Stimulated activated effector memory CD8-positive, alpha-beta T cell treated with anti-CD3 and anti-CD28 coated beads, Interleukin-12 subunit alpha, Interleukin-12 subunit beta, amount 100 ng/mL, for 72 hours (primary cell): ENCODE measurements around the gene SHE.
"Not testable (repeated sequence)": the region's sequence is repeated elsewhere in the genome, so short reads cannot be mapped to it uniquely, and the experiment has no call there.

Source experiments
- ATAC-seq: fragments of 150-1000 bp; cut with Tn5 transposase; 2 replicates; pipeline ENCODE4 v1.10.0; 2021
- DNase-seq, 2 donors: peaks; one replicate each; pipeline ENCODE4 v3.0.0; 2021 to 2022; ENCODE audit warnings: low spot score in 2 of 2
- H3K27ac Mint-ChIP-seq: one replicate; pipeline ENCODE4 v1.8.0; 2022; ENCODE audit warnings: mild to moderate bottlenecking, mixed read lengths
- H3K36me3 Mint-ChIP-seq: one replicate; pipeline ENCODE4 v1.8.0; 2022; ENCODE audit warnings: mild to moderate bottlenecking, mixed read lengths
- H3K4me1 Mint-ChIP-seq: one replicate; pipeline ENCODE4 v1.8.0; 2022; ENCODE audit warnings: mixed read lengths
- H3K4me3 Mint-ChIP-seq: one replicate; pipeline ENCODE4 v1.8.0; 2022; ENCODE audit warnings: mild to moderate bottlenecking, mixed read lengths
- H3K9me3 Mint-ChIP-seq: one replicate; pipeline ENCODE4 v1.8.0; 2022; ENCODE audit warnings: mixed read lengths

The SHE gene

GRCh38 chr1:154502066-154502743 is at the start of gene SHE, which contains the start of gene TDRD10:
Gene SHE (minus strand): TSS chr1:154502412. CDS start chr1:154502026, 386 bp downstream.
Gene TDRD10 (plus strand): TSS chr1:154502219. CDS start chr1:154506904, 4,685 bp downstream.
- no peak within 1 kb of the TSS for H3K27ac Mint-ChIP-seq
- DNase-seq (no peak), ATAC-seq (peak; percentile 27)
- H3K36me3 Mint-ChIP-seq, result no peaks in the 10 kb centered on the region
- no peaks in the 10 kb centered on the region for H3K9me3 Mint-ChIP-seq
- peak within 1 kb of the TSS; percentile 32 for H3K4me3 Mint-ChIP-seq
- H3K4me1 Mint-ChIP-seq, result peaks cover 25% of the 10 kb centered on the region

DNA sequence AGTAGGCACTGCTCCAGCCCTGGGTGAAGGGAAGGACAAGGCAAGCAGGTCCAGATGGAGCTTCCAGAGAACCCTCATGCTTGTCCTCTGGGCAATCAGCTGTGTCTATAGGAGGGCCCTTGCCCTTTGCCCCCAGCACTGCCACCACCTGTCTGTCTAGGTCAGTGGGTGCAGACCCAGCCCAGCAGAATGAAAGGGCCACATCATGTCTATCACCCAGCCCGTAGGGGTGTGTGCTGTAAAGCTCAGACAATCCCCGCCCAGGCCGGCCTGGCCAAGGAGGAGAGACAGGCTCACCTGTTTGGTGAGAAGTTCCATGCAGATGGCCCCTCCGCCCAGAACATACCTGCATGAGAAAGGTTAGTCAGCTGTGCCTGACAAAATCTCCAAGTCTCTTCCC is 49.3 kb upstream of the SHE start:
- peaks cover 59% of the 10 kb centered on the region for H3K4me1 Mint-ChIP-seq
- no peak overlapping the region for H3K4me3 Mint-ChIP-seq
- H3K36me3 Mint-ChIP-seq, result peaks cover 81% of the 10 kb centered on the region
- no peaks in the 10 kb centered on the region for H3K9me3 Mint-ChIP-seq
- DNase-seq, result no peak
- peak overlapping the region; percentile 76 for H3K27ac Mint-ChIP-seq
- ATAC-seq, result no peak

GRCh38 chr1:154550657-154551056 is 48.4 kb upstream of the SHE start:
- H3K4me1 Mint-ChIP-seq, result peaks cover 54% of the 10 kb centered on the region
- DNase-seq, result no peak
- no peak for ATAC-seq
- peaks cover 73% of the 10 kb centered on the region for H3K36me3 Mint-ChIP-seq
- H3K4me3 Mint-ChIP-seq, result no peak overlapping the region
- H3K9me3 Mint-ChIP-seq, result no peaks in the 10 kb centered on the region
- peak overlapping the region; percentile 46 for H3K27ac Mint-ChIP-seq

DNA sequence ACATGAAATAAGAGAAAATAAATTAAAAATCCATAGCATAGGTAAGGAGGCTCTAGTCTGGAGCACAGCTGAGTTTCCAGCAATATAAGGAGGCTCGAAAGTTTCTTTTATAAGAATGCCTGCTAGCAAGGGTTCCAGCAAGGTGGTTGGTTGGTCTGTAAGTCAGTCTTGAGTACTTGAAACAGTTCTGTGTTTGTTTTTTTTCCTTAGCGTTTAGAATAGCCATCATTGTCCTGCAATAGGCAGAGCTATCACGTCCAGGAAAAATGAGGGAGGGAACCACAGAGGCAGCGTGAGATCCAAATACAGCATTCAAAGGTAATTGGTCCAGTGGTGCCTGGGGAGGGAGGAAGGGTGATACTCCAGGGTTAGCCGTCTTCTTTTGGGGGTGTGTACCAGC is 47.9 kb upstream of the SHE start:
- Mint-ChIP-seq H3K9me3 (no peaks in the 10 kb centered on the region), H3K36me3 (peaks cover 67% of the 10 kb centered on the region), H3K4me1 (peaks cover 48% of the 10 kb centered on the region), H3K4me3 (no peak overlapping the region), H3K27ac (peak overlapping the region; percentile 46)
- ATAC-seq (no peak), DNase-seq (no peak)

GRCh38 chr1:154549202-154549770 is 47.1 kb upstream of the SHE start:
- Mint-ChIP-seq H3K4me1 (peaks cover 46% of the 10 kb centered on the region), H3K27ac (peak overlapping the region; percentile 39), H3K36me3 (peaks cover 59% of the 10 kb centered on the region), H3K4me3 (no peak overlapping the region), H3K9me3 (no peaks in the 10 kb centered on the region)
- ATAC-seq (no peak), DNase-seq (no peak)

DNA sequence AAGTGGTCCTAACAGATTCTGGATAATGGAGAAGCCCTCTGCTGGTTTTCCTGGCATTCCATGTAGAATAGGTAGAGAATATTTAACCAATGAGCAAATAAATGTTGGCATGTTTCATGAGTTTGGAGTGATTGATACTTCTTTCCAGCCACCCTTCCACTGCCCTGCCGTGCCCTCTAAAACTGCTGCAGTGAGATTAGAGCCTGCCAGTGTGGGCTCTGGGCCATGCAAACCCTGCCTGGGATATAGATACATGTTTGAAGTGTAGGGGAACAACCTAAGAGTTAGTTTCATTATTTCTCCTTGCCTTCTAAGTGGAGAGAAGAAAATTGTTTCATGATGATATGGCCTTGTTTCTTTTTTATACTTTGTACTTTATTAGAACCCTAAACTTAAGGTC is 45.8 kb upstream of the SHE start:
- Mint-ChIP-seq H3K27ac (peak overlapping the region; percentile 39), H3K4me1 (peaks cover 39% of the 10 kb centered on the region), H3K36me3 (peaks cover 47% of the 10 kb centered on the region), H3K9me3 (no peaks in the 10 kb centered on the region), H3K4me3 (no peak overlapping the region)
- DNase-seq, result no peak
- no peak for ATAC-seq

- Mint-ChIP-seq H3K4me3 (no peak overlapping the region), H3K27ac (peak overlapping the region; percentile 39)
Measured at GRCh38 chr1:154547105-154547732, 45.0 kb upstream of the SHE start.

DNA sequence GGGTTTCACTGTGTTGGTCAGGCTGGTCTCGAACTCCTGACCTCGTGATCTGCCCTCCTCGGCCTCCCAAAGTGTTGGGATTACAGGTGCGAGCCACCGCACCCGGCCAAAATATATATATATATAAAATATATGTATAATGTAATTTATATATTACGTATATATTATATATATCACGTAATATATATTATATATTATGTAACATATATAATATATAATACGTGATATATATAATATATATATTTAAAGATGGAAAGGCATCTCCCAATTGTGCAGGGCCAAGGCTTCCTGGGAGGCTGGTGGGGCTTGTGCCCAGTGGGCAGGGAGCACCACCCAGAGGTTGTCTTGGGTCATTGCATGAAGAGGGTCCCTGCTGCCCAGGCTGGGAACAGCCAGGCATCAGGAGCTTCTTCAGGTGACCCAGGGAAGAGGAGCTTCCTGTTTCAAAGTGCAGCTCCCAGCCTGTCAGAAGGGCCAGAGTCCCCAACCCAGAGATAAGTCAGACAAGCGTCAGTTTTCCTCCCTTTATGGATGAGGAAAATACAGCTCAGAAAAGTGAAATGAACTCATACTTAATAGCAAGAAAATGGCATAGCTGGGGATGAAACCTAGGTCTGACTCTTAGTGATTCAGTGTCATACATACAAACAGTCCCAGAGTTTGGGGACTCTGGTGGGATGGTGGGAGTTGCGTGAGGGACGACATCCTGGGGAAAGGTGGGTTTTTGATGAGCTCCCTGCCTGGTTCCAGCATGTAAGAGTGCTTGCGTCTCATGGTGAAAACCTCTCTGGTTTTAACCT is 44.3 kb upstream of the SHE start:
- Mint-ChIP-seq H3K27ac (no peak overlapping the region), H3K4me1 (peaks cover 33% of the 10 kb centered on the region), H3K36me3 (peaks cover 31% of the 10 kb centered on the region), H3K9me3 (no peaks in the 10 kb centered on the region), H3K4me3 (no peak overlapping the region)
- DNase-seq (peak; percentile 40 to 77), ATAC-seq (peak; percentile 79)

More at GRCh38 chr1:154547105-154547732, 45.0 kb upstream of the SHE start:
- Mint-ChIP-seq H3K9me3 (no peaks in the 10 kb centered on the region), H3K36me3 (peaks cover 38% of the 10 kb centered on the region), H3K4me1 (peaks cover 39% of the 10 kb centered on the region)
- no peak for DNase-seq
- ATAC-seq, result no peak

DNA sequence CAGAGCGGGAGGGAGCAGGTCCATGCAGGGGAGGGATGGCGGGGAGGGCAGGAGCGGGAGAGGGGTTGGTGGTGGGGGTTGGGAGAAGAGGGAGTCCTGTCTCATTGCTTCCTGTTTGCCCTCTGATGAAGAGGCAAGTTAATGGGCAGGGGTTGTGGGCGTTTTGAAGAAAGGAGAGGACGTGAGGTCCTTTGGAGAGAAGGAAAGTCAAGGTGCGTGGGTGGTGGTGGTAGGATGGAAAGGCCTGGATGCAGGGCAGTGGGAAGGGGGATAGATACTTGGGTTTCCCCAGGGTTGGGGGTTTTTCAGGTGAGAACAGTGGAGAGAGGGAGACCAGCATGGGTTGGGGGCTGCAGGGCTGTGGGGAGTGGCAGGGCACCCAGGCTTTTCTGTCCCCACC is 39.0 kb upstream of the SHE start:
- ATAC-seq, result no peak
- no peak overlapping the region for H3K27ac Mint-ChIP-seq
- peaks cover under 1% of the 10 kb centered on the region for H3K4me1 Mint-ChIP-seq
- no peaks in the 10 kb centered on the region for H3K36me3 Mint-ChIP-seq
- H3K9me3 Mint-ChIP-seq, result no peaks in the 10 kb centered on the region
- no peak for DNase-seq
- H3K4me3 Mint-ChIP-seq, result no peak overlapping the region

DNA sequence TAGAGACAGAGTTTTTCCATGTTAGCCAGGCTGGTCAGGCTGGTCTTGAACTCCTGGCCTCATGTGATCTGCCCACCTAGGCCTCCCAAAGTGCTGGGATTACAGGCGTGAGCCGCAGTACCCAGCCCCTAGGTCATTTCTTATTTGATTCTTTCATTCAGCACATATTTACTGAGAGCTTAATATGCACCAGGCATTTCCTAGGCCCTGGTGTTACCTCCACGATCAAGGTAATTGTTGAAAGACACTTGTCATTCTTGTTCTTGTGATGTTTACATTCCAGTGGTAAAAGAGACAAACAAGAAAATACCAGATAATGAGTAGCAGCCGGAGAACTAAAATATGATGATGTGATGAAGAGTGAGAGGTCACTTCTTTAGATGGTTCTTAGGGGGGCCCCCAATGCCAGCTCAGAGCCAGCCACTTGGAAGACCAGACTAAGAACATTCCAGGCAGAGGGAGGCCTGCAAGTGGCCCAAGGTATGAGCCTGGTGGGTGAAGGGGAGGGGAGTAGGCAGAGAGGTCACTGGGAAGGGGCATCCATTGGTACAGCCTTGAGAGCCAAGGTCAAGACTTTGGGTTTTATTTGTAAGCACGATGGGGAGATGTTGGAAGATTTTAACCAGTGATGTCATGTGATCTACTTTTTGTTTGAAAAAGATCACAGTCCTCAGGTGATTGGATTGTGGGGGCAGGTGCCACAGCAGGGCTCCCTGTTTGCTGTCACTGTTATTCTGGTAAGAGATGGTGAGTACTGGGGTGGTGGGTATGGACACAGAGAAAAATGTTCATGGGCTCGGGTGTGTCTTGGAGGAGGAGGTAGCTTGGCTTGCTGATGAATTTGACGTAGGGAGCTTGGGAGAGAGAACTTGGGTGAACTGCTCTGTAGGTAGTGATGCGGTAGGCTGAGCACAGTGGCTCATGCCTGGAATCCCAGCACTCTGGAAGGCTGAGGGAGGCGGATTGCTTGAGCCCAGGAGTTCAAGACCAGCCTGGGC is 37.6 kb upstream of the SHE start:
- no peak overlapping the region for H3K27ac Mint-ChIP-seq
- no peaks in the 10 kb centered on the region for H3K36me3 Mint-ChIP-seq
- no peak for DNase-seq
- no peak overlapping the region for H3K4me3 Mint-ChIP-seq
- no peaks in the 10 kb centered on the region for H3K9me3 Mint-ChIP-seq
- no peak for ATAC-seq
- no peaks in the 10 kb centered on the region for H3K4me1 Mint-ChIP-seq

GRCh38 chr1:154536570-154536969 is 34.4 kb upstream of the SHE start:
- Mint-ChIP-seq H3K9me3 (no peaks in the 10 kb centered on the region), H3K4me1 (no peaks in the 10 kb centered on the region), H3K4me3 (no peak overlapping the region), H3K36me3 (no peaks in the 10 kb centered on the region), H3K27ac (no peak overlapping the region)
- ATAC-seq (no peak), DNase-seq (no peak)

DNA sequence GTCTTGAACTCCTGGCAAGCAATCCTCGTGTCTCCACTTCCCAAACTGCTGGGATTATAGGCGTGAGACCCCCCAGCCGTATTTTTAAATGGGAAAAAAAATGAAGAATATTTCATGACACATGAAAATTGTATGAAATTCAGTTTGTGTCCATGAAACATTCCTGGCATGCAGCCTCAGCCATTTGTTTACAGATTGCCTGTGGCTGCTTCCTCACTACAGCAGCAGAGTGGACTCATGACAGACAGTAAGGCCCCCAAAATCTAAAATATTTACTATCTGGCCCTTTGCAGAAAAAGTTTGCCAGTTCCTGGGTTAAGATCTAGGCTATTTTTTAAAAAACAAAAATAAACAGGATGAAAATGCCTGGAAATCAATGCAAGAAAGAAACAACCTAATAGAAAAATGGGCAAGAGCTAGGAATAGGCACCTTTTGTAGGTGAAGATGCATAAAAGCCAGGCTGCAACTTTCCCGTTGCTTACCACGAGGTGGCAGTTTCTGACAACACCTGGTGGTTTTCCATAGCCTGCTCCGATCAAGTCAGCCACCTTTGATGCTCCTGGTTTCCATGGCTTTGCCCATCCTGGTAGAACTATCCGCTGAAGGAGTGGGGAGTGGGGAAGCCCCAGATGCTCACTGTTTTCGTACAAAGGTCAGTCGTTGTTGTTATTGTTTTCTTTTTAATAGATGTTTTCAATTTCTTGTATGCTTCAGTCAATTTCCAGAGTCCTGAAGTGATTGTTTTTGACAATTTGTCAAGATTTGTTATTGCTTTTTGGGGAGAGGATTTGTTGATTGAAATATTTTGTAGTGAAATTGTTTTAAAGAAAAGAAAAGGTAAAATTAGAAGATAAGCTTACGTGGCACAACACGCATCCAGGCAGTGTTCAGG is 32.0 kb upstream of the SHE start:
- ATAC-seq, result no peak
- Mint-ChIP-seq H3K9me3 (no peaks in the 10 kb centered on the region), H3K4me3 (no peak overlapping the region), H3K27ac (no peak overlapping the region), H3K4me1 (no peaks in the 10 kb centered on the region), H3K36me3 (no peaks in the 10 kb centered on the region)
- DNase-seq, result no peak

DNA sequence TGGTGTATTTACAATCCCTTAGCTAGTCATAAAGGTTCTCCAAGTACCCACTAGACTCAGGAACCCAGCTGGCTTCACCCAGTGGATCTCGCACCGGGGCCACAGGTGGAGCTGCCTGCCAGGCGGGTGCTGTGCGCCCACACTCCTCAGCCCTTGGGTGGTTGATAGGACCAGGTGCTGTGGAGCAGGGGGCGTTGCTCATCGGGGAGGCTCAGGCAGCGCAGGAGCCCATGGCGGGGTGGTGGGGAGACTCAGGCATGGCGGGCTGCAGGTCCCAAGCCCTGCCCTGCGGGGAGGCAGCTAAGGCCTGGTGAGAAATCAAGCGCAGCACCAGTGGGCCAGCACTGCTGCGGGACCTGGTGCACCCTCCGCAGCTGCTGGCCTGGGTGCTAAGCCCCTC is 29.7 kb upstream of the SHE start:
- not testable (repeated sequence) for DNase-seq, H3K27ac Mint-ChIP-seq, H3K4me1 Mint-ChIP-seq, H3K9me3 Mint-ChIP-seq, ATAC-seq, H3K4me3 Mint-ChIP-seq, H3K36me3 Mint-ChIP-seq

- no peak for ATAC-seq
- DNase-seq, result no peak
- no peak overlapping the region for H3K4me3 Mint-ChIP-seq
- H3K36me3 Mint-ChIP-seq, result no peaks in the 10 kb centered on the region
- H3K9me3 Mint-ChIP-seq, result no peaks in the 10 kb centered on the region
- H3K4me1 Mint-ChIP-seq, result no peaks in the 10 kb centered on the region
- H3K27ac Mint-ChIP-seq, result no peak overlapping the region
Measured at GRCh38 chr1:154529308-154529707, 27.1 kb upstream of the SHE start.
